DMS 273 (cell line): ENCODE data around the gene NPPB.

Source experiments
- DNase-seq: peaks from one replicate; lab custom pipeline; 2025; ENCODE audit not compliant: unreplicated experiment; lab: John Stamatoyannopoulos, UW

Gene NPPB

GRCh38 chr1:11881749-11882441 is 23.1 kb upstream of the NPPB start:
- DNase-seq: no peak

GRCh38 chr1:11880911-11881748 is 22.4 kb upstream of the NPPB start:
- peak; percentile 35 for DNase-seq

- DNase-seq: no peak
These were observed 21.4 kb upstream of the NPPB start for GRCh38 chr1:11880181-11880575.

- DNase-seq: no peak
These were observed 20.8 kb upstream of the NPPB start for GRCh38 chr1:11879311-11880180.

GRCh38 chr1:11878891-11879190 is 20.1 kb upstream of the NPPB start:
- DNase-seq: no peak

GRCh38 chr1:11878081-11878890 is 19.5 kb upstream of the NPPB start:
- no peak for DNase-seq

- DNase-seq: no peak
These were observed 18.3 kb upstream of the NPPB start for GRCh38 chr1:11877074-11877473.

- no peak for DNase-seq
These were observed 16.3 kb upstream of the NPPB start for GRCh38 chr1:11875094-11875493.

- no peak for DNase-seq
These were observed 15.9 kb upstream of the NPPB start for GRCh38 chr1:11874624-11875023.

- no peak for DNase-seq
These were observed 15.5 kb upstream of the NPPB start for GRCh38 chr1:11874258-11874562.

GRCh38 chr1:11873395-11874257 is 14.9 kb upstream of the NPPB start:
- no peak for DNase-seq

GRCh38 chr1:11872545-11872944 is 13.8 kb upstream of the NPPB start:
- DNase-seq: no peak

- no peak for DNase-seq
These were observed 11.0 kb upstream of the NPPB start for GRCh38 chr1:11869650-11870207.

GRCh38 chr1:11869104-11869503 is 10.4 kb upstream of the NPPB start:
- no peak for DNase-seq

- no peak for DNase-seq
These were observed 9.7 kb upstream of the NPPB start for GRCh38 chr1:11868331-11868980.

- DNase-seq: no peak
These were observed 4.1 kb upstream of the NPPB start for GRCh38 chr1:11862890-11863289.

GRCh38 chr1:11860587-11860986 is 1.8 kb upstream of the NPPB start:
- no peak for DNase-seq

GRCh38 chr1:11860083-11860482 is 1.3 kb upstream of the NPPB start:
- DNase-seq: no peak
